ENCODE results near the gene UQCRQ.
A peak's percentile ranks its signal among the peaks of the same experiment; 100 is the strongest.

The UQCRQ gene

DNA sequence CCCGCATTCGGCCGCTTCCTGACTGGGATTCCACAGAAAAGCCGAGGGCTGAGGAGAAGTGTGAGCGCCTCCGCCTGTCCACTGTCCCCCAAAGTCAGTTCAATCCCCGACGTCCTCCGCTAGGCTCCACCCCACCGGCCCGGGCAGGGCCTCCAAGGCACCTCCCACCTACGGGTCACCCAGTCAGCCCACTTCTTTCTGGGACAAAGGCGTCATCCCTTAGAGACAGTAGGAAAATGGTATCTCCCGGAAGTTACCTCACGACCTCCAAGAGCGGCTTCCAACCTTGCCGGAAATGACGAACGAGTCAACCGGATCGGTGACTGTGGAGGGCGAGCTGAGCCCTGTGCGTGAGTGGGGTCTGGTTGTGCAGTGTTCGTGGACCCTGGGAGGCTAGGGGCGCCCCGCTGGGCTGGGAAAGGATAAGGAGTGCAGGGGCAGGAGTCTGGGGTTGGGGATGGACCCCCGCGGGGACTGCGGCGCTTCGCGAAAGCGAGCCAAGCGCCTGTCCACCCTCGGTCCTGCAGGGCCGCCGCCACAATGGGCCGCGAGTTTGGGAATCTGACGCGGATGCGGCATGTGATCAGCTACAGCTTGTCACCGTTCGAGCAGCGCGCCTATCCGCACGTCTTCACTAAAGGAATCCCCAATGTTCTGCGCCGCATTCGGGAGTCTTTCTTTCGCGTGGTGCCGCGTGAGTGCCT lies at the start of gene UQCRQ, which contains the start of gene GDF9:
UQCRQ (plus strand) TSS at position 301 of the 704 bp plus-strand sequence; CDS start at position 541, 240 bp downstream.
GDF9 (minus strand) TSS at position 128 of the 704 bp plus-strand sequence. CDS start 1,936 bp downstream, outside the sequence.
- DNase-seq, result peak; percentile 94 to 98

DNA sequence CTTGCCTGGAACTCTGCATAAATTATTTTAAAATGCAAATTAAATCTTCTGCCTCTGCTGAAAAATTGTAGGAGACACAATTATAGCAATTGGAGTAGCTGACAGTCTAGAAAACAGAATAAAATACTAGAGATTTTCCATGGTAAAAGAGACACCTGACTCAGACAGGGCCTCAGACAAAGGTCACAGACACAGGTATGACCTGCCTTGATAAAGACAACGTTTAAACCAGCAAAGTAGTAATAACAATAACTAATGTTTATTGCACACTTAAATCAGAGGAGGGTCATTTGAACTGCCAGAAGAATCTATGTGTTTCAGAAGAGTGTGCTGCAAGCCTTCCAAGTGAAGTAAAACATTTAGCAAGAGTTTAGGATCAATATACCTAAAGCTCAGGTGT lies 49.4 kb upstream of the UQCRQ start:
- no peak for DNase-seq

DNA sequence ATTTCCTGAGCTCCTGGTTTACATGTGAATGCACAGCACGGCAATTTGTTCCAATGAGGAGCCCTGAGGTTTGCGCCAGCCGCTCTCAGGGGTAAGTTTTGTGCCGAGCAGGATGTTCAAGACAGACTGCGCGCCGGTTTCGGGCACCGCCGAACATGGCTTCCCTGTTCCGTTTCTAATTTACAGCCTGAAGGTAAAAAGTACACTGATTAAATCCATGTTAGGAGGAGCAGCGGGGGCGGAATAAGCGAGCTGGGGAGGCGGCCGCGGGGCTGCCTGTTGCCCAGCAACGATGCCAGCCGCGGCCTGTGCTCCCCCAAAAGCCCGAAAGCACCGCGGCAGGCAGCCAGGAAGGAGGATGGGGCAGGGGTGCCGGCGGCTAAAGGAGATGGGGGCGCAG lies 47.0 kb upstream of the UQCRQ start:
- DNase-seq, result no peak

DNA sequence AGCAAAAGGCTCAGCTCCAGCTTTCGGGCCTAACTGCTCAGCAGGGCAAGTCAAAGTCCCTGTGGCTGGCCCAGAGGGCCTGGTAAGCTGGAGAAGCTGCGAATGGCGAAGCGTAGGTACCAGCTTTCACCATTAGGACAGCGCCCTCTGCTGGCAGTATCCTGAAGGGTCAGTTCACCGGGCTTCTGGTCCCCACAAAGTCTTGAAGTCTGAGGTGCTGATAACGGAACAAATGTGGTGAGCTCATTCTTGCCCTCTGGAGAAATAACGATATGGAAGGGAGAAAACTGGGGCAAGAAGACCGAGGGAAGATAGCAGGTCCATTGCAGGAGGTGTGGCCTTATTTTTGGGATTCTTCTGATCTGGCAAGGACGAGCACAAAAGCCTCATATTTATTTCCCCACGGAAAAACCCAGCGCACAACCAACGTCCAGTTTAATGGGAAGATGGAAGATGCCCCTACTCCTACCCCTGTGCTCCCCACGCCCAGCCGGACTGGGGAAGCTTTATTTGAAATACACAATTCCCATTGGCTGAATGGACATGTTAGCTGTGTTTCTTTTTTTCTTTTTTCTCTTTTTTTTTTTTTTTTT lies 46.2 kb upstream of the UQCRQ start:
- peak; percentile 53 to 85 for DNase-seq

DNA sequence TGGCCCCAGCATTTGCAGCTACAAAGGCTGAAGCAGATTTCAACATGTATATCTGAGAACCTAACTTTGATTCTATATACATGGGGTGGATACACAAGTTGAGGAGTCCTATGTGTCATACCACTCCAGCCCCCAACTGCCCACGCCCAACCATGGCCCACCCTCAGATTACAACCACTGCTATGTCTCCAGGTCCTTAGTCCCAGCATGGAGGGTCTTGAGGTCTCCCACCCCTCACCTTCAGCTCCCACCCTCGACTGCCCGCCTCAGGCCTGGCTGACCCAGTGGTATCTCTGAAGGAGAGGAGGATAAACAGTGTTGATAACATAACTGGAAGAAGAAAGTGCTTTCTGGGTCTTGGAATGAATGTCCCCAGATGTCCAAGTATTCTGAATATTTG lies 45.1 kb upstream of the UQCRQ start:
- DNase-seq, result no peak

DNA sequence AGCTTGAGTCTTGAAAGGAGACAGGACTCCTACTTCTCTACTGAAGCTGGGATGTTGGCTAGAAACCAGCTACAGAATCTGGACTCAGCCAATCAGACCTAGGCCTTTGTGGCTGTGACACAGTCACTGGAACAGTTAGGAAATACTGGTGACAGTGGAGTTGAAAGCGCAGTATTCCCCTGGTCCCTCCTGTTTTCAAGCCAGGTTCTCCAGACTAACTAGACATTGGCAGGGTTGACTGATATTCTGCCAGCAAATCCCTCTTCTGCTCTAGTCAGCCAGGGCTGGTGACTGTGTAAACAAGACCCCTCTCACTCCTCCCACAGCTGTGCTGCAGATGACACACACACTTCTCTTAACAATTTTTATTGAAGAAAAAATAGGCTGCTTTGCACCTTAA lies 44.7 kb upstream of the UQCRQ start:
- peak in 1 of 2 experiments; percentile 52 for DNase-seq

DNA sequence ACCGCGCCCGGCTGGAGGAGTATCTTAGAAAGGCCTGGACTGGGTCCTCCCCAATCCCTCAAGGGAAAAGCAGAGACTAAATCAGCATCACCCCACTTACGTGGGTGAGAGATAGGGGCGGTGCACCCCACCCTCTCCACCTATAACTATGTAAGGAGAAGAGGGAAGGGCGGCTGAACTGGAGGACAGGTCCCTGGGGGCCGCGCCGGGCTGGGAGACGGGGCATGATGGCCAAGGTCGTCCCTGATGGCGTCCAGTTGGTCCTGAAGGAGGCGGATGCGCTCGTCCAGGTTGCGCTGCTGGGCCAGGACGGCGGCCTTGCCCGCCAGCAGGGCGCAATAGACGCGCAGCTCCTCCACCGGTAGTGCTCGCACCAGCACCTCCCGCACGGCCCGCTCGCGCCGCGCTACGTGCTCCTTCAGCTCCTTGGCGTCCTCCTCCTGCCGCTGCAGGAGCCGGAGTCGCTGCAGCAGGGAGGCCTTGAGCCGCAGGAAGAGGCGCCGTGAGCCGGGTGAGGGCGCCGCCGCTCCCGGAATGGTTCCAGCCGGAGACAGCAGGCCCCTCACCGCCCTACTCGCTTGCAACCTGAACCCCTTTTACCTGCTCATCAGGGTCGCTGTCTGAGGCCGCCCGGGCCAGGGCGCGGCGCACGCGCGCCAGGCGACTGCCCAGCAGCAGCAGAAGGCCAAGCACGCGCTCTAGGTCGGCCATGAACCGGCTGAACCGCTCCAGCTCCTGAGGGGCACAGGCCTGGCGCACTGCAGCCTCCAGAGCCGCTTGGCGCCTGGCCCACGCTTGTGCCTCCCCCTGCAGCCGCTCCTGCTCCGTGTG lies 43.6 kb upstream of the UQCRQ start:
- DNase-seq, result no peak

DNA sequence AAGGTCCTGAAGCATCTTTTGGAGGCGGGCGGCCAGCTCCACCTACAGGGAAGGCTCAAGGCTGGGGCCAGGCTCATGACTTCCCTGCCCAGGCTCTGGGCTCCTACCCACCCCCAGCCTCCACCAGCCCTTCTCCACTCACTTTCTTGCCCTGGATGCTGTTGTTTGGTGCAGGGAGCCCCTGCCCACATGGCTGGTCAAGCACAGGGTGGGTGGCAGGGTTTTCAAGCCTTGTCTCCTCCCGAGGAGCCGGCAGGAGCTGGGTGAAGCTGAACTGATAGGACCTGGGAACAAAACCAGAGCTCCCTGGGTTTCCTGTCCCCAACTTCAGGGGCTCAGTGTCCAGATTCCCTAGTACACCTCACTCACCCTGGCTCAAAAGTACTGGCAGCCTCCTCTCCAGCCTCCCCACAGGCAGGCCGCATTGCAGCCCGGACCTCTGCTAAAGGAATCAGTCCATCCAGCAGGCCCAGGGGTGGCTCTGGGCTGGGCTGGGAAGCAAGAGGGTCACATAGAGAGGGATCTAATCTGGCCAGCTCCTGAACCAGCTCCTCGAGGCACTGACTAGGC lies 42.9 kb upstream of the UQCRQ start:
- DNase-seq, result no peak

DNA sequence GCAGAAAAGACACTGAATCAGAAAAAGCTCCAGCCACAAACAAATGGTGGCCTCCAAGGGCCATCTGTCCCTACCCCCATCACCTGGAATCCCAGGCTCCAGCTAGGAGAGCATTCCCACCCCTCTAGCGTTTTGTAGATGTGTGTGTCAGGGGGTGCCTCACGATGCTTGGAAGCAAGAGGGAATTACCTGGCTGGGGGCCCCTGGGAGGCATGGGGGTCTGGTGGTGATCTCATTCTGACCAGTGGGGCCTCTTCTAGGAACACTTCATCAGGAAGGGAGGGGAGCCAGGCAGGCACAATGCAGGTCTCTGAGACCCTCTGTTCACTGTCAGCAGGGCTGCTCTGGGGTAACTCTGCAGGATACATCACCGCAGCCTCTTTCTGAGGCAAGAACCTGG lies 42.0 kb upstream of the UQCRQ start:
- DNase-seq, result no peak

DNA sequence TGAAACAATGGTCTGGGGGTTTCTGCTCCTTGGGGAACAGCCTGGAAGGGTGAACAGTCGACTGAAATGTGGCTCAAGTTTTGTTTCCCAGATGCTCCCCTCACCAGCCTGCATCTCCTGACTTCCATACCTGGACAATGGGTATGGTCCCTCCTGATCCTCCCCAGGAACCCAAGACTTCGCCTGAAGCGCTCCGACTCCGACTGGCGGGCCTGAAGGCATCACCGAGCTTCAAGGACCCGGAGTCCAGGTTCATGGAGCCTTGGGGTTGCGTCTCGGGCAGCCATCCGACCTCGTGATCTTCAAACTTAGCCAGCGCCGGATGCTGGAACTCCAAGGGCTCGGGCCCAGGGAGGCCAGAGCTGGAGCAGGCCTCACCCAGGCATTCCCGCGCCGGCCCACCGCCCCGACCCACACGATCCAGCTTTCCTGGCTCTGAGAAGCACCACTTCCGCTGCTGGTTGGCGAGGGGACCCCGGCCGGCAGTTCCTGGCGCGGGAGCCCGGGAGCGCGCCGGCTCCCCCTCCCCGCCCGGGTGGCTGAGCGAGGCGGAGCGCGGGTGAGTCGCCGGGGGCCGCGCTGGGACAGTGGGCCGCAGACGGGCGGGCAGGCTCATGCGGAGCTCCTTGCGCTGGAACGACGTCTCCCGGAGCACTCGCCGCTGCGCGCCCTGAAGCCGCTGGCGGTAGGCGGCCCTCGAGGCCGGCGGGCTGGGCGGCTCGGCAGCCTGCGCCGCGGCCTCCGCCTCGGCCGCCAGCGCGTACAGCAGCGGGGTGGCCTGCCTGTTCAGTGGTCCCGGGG lies 41.2 kb upstream of the UQCRQ start:
- no peak for DNase-seq

DNA sequence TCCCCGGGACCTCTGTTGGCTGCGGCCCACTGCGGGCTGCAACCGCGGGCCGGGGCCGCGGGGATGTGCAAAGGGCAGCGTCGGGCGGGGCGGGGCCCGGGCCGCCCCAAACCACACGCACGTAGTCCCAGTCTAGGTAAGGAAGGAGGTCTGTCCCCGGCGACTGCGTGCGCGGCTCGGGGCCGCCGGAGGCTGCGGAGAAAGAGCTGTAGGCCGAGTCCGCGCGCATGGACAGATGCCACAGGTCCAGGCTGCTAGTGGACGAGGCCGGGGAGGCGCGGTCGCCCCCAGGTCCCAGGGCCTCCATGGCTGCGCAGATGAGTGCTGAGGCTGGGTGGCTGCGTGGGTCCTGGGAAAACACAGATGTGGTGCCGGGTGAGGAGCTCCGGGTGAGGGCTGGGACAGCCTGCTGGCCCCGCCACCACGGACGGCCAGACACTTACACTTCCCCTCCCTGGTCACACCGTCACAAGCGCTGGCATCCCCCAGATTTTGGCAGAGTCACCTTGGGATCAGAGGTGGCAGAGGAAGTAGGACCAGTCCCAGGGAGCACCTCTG lies 40.5 kb upstream of the UQCRQ start:
- DNase-seq, result no peak

DNA sequence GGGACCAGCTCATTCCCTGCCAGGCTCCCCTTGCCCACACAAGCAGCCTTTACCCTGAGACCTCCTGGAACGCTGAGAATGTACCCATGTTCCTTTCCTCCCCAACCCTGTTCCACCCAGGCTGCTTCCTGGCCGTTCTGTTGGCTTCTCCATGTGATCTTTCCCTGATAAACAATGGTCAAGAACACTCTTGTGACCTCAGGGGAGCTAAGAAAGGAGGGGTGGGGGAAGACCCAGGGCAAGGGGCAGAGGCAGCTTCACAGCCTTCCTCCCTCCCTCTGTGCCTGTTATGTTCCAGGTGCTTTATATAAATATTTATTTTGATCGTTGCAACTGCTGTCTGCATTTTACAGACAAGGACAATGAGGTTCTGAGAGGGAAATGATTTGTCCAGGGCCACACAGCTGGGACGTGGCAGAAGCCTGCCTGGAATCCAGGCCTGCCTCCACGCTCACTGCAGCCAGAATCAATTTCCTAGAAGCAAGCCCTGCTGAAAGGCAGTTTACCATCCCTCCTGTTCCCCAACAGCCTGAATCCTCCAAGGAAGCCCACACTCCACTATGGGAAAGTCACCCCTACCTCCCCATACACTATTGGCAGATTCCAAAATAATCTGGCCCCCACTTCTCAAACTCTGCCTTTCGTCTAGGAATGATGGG lies 39.9 kb upstream of the UQCRQ start:
- DNase-seq, result no peak

DNA sequence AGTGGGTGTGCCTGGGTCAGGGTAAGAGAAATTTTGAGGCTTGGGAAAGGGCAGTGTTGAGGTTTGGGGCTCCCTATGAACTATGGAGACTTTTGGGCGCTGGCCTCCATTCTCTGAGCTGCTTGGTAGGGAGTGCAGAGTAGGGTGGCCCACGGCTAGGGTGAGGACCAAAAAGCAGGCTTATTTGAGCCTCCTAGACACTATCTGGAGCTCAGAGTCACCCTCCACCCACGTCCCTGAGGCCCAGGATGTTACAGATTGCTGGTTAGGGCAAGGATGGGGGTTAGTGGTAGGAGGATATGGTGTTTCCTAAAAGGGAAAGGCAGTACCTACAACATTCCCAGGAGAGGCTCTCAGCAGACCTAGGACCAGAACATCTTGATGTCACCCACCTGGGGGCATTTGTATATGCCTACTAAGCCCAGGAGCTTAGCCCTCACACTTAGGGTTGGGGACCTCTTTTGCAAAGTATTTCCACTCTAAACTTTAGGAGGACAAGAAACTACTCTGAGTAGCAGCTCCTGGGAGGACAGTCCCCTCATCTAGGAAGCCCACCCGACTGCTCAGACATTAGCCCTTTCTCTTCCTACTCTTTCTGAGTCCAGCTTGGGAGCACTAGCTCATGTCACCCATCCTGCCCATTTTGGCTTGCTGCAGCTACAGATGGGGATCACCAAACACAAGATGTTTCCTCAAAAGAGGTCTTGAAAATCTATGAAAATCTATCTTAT lies 38.3 kb upstream of the UQCRQ start:
- no peak for DNase-seq

DNA sequence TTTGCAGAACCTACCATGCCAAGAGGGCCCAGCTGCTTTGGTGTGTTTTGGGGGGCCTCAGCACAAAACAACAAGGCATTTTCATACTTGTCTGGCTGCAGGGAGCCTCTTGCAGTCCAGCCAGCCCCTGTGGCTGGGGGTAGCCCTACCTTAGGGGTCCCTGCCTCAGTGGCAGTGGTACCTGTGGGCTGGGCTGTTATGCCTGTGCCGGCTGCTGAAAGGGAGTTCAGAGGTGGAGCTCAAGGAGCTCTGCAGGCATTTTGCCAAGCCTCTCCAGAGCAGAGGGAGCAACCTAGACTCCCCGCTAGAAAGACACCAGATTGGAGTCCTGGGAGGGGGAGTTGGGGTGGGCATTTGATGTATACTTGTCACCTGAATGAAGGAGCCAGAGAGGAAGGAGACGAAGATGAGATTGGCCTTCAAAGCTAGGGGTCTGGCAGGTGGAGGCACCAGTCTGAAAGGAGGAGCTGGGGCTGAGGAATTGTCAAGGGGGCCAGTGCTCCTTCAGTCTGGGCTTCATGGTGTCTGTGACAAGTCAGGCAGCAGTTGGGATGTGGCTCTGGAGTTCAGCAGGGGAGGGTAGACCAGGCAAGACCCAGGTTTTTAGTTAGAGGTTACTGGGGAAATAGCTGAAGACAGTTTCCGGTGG lies 37.5 kb upstream of the UQCRQ start:
- no peak for DNase-seq

DNA sequence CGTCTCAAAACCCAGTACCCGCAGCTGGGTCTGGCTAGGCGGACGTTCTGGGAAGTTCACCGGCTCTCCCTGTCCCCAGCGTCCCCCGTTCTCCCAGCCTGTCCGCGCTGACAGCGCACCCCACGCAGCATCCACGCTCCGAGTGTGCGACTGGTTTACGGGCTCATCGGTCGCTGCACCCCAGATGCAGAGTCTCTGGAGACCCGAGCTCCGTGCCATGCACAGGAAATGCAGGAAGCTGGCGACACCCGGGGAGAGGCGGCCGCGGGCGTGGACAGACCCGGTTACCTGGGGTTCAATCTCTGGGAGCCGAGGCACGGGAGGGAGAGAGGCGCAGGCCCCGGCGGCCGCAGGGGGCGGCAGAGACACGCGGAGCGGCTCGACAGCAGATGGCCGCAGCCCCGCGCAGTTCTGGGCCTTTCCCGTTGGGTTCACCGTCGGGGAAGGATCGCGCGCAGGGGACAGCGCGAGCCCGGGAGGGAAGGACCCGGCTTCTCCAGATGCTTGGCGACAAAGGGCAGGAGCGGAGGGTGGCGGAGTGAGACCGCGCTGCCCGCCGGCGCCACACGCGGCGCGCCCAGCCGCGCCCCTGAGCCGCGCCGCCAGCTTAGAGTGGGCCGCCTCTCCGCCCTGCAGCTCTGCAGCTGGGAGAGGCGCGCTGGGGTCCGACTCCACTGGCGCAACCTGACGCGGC lies 36.6 kb upstream of the UQCRQ start:
- DNase-seq, result peak in 1 of 2 experiments; percentile 70

DNA sequence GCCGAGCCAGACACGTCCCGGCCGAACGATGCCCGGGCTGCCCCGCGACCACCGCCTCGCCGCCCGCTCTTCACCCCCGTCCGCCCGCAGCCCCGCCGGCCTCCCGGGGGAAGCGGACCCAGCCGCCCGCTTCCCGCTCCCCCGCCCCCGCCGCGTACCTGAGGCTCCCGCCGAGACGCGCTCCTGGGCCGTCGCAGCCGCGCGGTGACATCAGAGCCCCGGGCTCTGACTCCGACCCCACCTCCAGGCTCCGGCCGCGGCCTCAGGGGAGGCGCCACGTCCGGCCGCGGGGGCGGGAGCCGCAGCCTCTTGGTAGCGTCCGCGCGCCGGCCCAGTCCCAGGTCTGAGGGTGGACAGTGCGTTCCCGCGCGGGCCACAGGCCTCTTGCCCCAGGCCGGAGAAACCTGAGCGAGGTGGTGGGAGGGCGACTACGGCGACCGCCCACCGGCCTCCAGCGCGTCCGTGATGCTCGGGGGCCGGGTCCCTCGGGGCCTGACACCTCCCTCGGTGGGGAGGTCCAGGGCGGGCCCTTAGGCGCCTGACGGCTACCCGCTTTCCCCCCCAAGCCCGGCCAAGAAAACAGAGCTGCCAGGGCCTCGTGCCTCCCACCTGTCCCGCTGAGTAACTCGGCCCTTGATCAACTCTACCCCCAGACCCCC lies 35.9 kb upstream of the UQCRQ start, which contains the start of gene SHROOM1:
SHROOM1 (minus strand) TSS at position 212 of the 659 bp plus-strand sequence. CDS start 4,507 bp downstream, outside the sequence.
- peak in 1 of 2 experiments; percentile 33 for DNase-seq

DNA sequence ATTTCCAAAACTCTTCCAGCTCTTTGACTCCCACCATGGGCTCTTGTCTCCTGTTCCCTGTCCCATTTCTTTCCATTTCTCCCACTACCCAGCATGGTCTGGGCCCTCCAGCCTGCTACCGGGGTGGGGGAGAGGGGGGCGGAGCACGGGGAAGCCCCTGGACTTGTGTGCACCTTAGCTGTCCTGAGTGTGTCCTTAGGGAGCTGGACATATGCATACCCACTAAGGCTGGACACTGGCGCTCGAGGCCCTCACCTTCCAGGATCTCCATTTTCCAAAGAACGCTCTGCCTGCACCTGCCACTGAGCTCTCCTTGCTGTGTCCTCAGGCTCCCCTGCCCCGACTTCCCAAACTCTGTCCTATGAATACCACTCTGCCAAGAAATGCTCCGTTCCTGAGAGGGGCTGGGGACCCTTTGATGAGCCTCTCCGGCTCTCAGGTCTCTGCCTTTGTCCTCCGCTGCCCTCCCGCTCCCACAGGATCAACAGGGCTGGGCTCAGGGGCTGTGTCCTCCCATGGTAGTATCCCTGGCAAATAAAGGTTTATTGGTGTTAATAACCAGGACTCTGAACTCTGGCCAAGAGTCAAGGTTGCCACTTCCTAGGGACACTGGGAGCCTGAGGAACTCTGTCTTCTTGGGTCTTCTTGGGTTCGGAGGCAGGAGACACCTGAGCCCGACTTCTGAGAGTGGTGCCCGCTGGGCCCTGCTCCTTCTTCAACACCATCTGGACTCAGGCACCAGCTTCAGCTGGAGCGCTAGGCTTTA lies 35.2 kb upstream of the UQCRQ start:
- DNase-seq, result no peak

DNA sequence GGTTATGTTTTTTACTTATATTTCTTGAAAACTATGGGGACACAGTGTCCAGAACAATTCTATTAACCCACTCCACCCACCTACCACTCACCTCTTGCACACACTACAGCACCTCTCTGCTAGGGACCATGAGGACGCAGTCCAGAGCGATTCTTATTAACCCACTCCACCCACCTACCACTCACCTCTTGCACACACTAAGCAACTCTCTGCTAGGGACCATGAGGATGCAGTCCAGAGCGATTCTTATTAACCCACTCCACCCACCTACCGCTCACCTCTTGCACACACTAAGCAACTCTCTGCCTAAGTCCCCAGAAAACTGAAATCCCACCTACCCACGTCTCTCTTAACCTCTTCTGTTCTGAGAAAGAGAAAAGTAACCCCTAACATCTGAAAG lies 33.8 kb upstream of the UQCRQ start:
- no peak for DNase-seq

Measured in NCI-H446 (cell line).